Measurements from ENCODE around the gene MLC1.

GRCh38 chr22:50035131-50035881 is 49.9 kb downstream of the MLC1 start:
- TF ChIP-seq CTCF (IDR thresholded peaks at IDR 0.05 in 4 of 5, conservative IDR thresholded peaks at IDR 0.05 in 1 of 5) (no peak), POLR2A (IDR thresholded peaks at IDR 0.05) (no peak)
